ENCODE data around the gene WWC2.

DNA sequence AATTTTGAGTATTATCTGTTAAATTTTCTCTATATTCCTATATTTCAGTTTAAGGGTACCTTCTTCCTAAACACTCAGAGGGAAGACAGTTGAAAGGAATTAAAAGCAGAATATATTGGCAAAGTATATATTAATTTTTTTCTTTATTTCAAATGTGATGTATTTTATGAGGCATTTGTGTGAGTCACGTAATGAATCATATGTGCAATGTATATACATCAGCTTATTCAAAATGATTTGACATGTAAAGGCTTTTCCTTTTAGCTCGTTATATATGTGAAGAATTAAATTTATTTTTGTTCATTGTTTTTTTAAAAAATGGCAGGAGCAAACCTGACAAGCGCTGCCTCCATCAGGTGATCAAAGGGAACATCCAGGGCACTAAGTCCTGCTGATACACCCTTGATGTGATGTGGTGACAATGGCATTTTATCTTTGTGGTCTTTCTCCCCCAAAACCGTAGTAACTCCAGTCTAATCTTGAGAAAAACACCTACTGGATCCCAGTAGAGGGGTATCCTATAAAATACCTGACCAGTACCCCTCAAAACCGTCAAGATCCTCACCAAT is 8.9 kb downstream of the WWC2 start:
- TF ChIP-seq EZH2phosphoT487 (IDR thresholded peaks at IDR 0.05; ENCODE audit: borderline replicate concordance) = no peak
- TF ChIP-seq, protein P1, sequence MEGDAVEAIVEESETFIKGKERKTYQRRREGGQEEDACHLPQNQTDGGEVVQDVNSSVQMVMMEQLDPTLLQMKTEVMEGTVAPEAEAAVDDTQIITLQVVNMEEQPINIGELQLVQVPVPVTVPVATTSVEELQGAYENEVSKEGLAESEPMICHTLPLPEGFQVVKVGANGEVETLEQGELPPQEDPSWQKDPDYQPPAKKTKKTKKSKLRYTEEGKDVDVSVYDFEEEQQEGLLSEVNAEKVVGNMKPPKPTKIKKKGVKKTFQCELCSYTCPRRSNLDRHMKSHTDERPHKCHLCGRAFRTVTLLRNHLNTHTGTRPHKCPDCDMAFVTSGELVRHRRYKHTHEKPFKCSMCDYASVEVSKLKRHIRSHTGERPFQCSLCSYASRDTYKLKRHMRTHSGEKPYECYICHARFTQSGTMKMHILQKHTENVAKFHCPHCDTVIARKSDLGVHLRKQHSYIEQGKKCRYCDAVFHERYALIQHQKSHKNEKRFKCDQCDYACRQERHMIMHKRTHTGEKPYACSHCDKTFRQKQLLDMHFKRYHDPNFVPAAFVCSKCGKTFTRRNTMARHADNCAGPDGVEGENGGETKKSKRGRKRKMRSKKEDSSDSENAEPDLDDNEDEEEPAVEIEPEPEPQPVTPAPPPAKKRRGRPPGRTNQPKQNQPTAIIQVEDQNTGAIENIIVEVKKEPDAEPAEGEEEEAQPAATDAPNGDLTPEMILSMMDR (conservative IDR thresholded peaks at IDR 0.05; ENCODE audit: low read length) = no peak

Measured in Loucy (cell line).